ENCODE results near the gene GLE1.

The GLE1 gene

GRCh38 chr9:128479262-128479661 lies 25.3 kb upstream of the GLE1 start:
- in situ Hi-C loops (cut with HindIII; ENCODE audit: low pct_ligation_motif_present, low sequenced_read_pairs): no loop called here
- Histone ChIP-seq H3K4me3 (ENCODE audit: low read depth, low read length) (no peak overlapping the region), H3K27me3 (replicated peaks) (no peaks in the 10 kb centered on the region), H3K36me3 (replicated peaks) (peaks cover 55% of the 10 kb centered on the region), H3K27ac (no peak overlapping the region)
- DNase-seq: no peak
- TF ChIP-seq, protein P1, sequence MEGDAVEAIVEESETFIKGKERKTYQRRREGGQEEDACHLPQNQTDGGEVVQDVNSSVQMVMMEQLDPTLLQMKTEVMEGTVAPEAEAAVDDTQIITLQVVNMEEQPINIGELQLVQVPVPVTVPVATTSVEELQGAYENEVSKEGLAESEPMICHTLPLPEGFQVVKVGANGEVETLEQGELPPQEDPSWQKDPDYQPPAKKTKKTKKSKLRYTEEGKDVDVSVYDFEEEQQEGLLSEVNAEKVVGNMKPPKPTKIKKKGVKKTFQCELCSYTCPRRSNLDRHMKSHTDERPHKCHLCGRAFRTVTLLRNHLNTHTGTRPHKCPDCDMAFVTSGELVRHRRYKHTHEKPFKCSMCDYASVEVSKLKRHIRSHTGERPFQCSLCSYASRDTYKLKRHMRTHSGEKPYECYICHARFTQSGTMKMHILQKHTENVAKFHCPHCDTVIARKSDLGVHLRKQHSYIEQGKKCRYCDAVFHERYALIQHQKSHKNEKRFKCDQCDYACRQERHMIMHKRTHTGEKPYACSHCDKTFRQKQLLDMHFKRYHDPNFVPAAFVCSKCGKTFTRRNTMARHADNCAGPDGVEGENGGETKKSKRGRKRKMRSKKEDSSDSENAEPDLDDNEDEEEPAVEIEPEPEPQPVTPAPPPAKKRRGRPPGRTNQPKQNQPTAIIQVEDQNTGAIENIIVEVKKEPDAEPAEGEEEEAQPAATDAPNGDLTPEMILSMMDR (IDR thresholded peaks at IDR 0.05; ENCODE audit: low read depth, low read length, missing control alignments): no peak

DNA sequence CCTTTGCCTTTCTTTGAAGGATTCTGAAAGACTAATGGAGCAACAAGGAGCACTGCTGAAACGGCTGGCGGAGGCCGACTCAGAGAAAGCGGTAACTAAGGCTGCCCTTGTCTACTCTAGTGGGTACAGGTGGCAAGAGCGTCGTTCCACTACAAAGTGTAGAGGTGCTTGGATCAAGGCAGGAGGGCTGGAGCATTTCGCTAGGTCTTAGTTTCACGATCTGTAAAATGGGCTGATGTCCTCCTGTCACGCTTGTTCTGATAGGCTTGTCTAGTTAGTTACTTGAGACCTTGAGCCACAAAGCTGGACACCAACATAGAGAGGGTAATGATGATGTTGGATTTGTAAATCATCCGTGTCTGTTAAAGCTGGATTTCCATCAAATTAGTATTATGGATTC lies 23.0 kb upstream of the GLE1 start:
- H3K27me3 ChIP-seq (replicated peaks): no peaks in the 10 kb centered on the region
- no peak for DNase-seq
- H3K36me3 ChIP-seq (replicated peaks): peaks cover 61% of the 10 kb centered on the region
- in situ Hi-C loops (cut with HindIII; ENCODE audit: low pct_ligation_motif_present, low sequenced_read_pairs): no loop called here
- H3K27ac ChIP-seq: no peak overlapping the region
- H3K4me3 ChIP-seq (ENCODE audit: low read depth, low read length): no peak overlapping the region
- TF ChIP-seq, protein P1 (IDR thresholded peaks at IDR 0.05; ENCODE audit: low read depth, low read length, missing control alignments): no peak

GRCh38 chr9:128482186-128482585 lies 22.3 kb upstream of the GLE1 start:
- in situ Hi-C loops (cut with HindIII; ENCODE audit: low pct_ligation_motif_present, low sequenced_read_pairs): no loop called here
- Histone ChIP-seq H3K36me3 (replicated peaks) (peaks cover 66% of the 10 kb centered on the region), H3K27me3 (replicated peaks) (no peaks in the 10 kb centered on the region), H3K27ac (no peak overlapping the region), H3K4me3 (ENCODE audit: low read depth, low read length) (no peak overlapping the region)
- no peak for DNase-seq
- TF ChIP-seq, protein P1 (IDR thresholded peaks at IDR 0.05; ENCODE audit: low read depth, low read length, missing control alignments): no peak

DNA sequence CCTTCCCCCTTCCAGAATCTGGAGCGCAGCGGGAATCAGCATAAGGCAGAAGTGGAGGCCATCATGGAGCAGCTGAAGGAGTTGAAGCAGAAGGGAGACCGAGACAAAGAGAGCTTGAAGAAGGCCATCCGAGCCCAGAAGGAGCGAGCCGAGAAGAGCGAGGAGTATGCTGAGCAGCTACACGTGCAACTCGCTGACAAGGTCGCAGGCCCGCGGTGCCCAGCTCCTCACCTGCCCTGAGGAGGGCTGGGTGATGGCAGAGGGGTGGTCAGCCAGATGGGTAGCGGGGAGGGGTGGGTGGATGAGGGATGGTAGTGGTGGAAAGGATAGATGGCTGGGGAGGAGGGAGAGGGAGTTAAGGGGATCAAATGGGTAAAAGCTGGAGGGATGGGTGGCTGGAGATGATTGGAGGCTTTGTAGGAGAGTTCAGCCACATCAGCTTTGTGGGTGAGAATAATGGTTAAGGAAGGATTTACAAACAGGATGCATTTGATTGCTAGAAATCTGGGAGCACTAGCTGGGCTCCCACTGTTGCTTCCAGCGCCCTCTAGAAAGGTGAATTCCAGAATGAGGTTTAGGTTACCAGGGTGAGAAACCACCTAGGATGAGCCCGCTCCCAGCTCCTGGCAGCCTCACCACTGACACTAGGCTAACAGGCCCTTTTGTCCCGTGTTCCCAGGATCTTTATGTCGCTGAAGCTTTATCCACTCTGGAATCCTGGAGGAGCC lies 19.7 kb upstream of the GLE1 start:
- Histone ChIP-seq H3K27ac (no peak overlapping the region), H3K4me3 (ENCODE audit: low read depth, low read length) (no peak overlapping the region), H3K27me3 (replicated peaks) (no peaks in the 10 kb centered on the region), H3K36me3 (replicated peaks) (peaks cover 64% of the 10 kb centered on the region)
- in situ Hi-C loops (cut with HindIII; ENCODE audit: low pct_ligation_motif_present, low sequenced_read_pairs): no loop called here
- no peak for DNase-seq
- TF ChIP-seq, protein P1 (IDR thresholded peaks at IDR 0.05; ENCODE audit: low read depth, low read length, missing control alignments): no peak

GRCh38 chr9:128485414-128485855 lies 19.1 kb upstream of the GLE1 start:
- TF ChIP-seq, protein P1 (IDR thresholded peaks at IDR 0.05; ENCODE audit: low read depth, low read length, missing control alignments): no peak
- DNase-seq: no peak
- no peak overlapping the region for H3K4me3 ChIP-seq (ENCODE audit: low read depth, low read length)
- peaks cover 66% of the 10 kb centered on the region for H3K36me3 ChIP-seq (replicated peaks)
- H3K27ac ChIP-seq: no peak overlapping the region
- no peaks in the 10 kb centered on the region for H3K27me3 ChIP-seq (replicated peaks)
- in situ Hi-C loops (cut with HindIII; ENCODE audit: low pct_ligation_motif_present, low sequenced_read_pairs): no loop called here

- Histone ChIP-seq H3K27me3 (replicated peaks) (no peaks in the 10 kb centered on the region), H3K36me3 (replicated peaks) (peaks cover 70% of the 10 kb centered on the region), H3K4me3 (ENCODE audit: low read depth, low read length) (no peak overlapping the region), H3K27ac (no peak overlapping the region)
- in situ Hi-C loops (cut with HindIII; ENCODE audit: low pct_ligation_motif_present, low sequenced_read_pairs): no loop called here
- DNase-seq: no peak
- TF ChIP-seq, protein P1 (IDR thresholded peaks at IDR 0.05; ENCODE audit: low read depth, low read length, missing control alignments): no peak
These were observed 18.3 kb upstream of the GLE1 start for GRCh38 chr9:128486201-128486600.

Measured in brain microvascular endothelial cell (primary cell).